Caco-2 (cell line): ENCODE data around the gene SLC4A5. TPM values are rescaled to one million over a fixed set of nuclear protein-coding genes. Genes with fewer than 3 reads are reported as not detected.

Experiments
- BruUV-seq: library from RNA; stranded (reverse); fragments of 400-500 nt; replicated peaks from 2 replicates; lab custom pipeline; 2021; lab: Mats Ljungman, UMichigan
- CTCF ChIA-PET: fragments of 300-600 bp; sonication (Branson Sonifier 250); formaldehyde crosslinking; loops from one replicate; lab custom pipeline; 2022; ENCODE audit warnings: antibody characterized with exemption; lab: Charles Lee
- POLR2A ChIA-PET: fragments of 300-600 bp; sonication (Branson Sonifier 250); formaldehyde crosslinking; loops from one replicate; lab custom pipeline; 2022; ENCODE audit warnings: antibody characterized with exemption; lab: Charles Lee
- DNase-seq, 2 experiments: peaks; one replicate each; pipeline versions ENCODE4 v3.0.0 to v3.0.0-alpha.2; 2020 to 2022
- H3K27me3 ChIP-seq: replicated peaks from 2 replicates; pipeline ENCODE4 v1.6.0; 2011; ENCODE audit warnings: low read length; ENCODE audit not compliant: control insufficient read depth, insufficient read depth
- H3K36me3 ChIP-seq: 2 replicates; pipeline ENCODE4 v1.5.1; 2011; ENCODE audit warnings: low read length; ENCODE audit not compliant: control insufficient read depth, insufficient read depth
- H3K4me1 ChIP-seq: fragments of 250-450 bp; sonication (Bioruptor Pico); 2 replicates; pipeline ENCODE4 v1.5.1; 2020; ENCODE audit warnings: mild to moderate bottlenecking
- H3K4me3 ChIP-seq: 2 replicates; pipeline ENCODE4 v1.5.1; 2011; ENCODE audit warnings: low read depth, mild to moderate bottlenecking, control low read depth, low read length
- H3K9me3 ChIP-seq: fragments of 250-450 bp; sonication (Bioruptor Pico); 2 replicates; pipeline ENCODE4 v1.5.1; 2020; ENCODE audit warnings: mild to moderate bottlenecking, moderate library complexity
- H3K27ac Mint-ChIP-seq: one replicate; pipeline ENCODE4 v1.8.0; 2022; ENCODE audit warnings: mixed read lengths; ENCODE audit not compliant: unreplicated experiment
- H3K27me3 Mint-ChIP-seq: one replicate; pipeline ENCODE4 v1.8.0; 2022; ENCODE audit warnings: mixed read lengths; ENCODE audit not compliant: insufficient read depth, unreplicated experiment
- H3K36me3 Mint-ChIP-seq: one replicate; pipeline ENCODE4 v1.8.0; 2022; ENCODE audit warnings: mild to moderate bottlenecking, mixed read lengths; ENCODE audit not compliant: insufficient read depth, unreplicated experiment
- H3K4me1 Mint-ChIP-seq: one replicate; pipeline ENCODE4 v1.8.0; 2022; ENCODE audit warnings: low read depth, mixed read lengths; ENCODE audit not compliant: unreplicated experiment
- H3K4me3 Mint-ChIP-seq: one replicate; pipeline ENCODE4 v1.8.0; 2022; ENCODE audit warnings: mild to moderate bottlenecking, moderate library complexity, mixed read lengths; ENCODE audit not compliant: unreplicated experiment
- H3K9me3 Mint-ChIP-seq: one replicate; pipeline ENCODE4 v1.8.0; 2022; ENCODE audit warnings: mixed read lengths; ENCODE audit not compliant: unreplicated experiment
- CTCF ChIP-seq, 2 experiments: fragments of 200-600 bp in 1 of 2; IDR thresholded peaks; 1 replicate in 1 of 2; 2 replicates in 1 of 2; pipeline versions ENCODE4 v1.5.1 to v1.8.0; 2011 to 2022; ENCODE audit warnings: antibody characterized with exemption in 1 of 2, control low read depth in 1 of 2, inconsistent platforms in 1 of 2, low read depth in 1 of 2, low read length in 1 of 2, mild to moderate bottlenecking in 1 of 2, moderate library complexity in 1 of 2; ENCODE audit not compliant: insufficient read depth in 1 of 2, severe bottlenecking in 1 of 2, unreplicated experiment in 1 of 2
- intact Hi-C: fragments of 100-400 bp; cut with micrococcal nuclease; formaldehyde crosslinking; loops from one replicate; pipeline ENCODE4 v1.10.0; 2022; ENCODE audit not compliant: unreplicated experiment
- total RNA-seq: library from RNA; stranded (reverse); gene quantifications from 2 replicates; pipeline ENCODE4 v1.2.3, GENCODE V29; 2022

SLC4A5 gene
- total RNA-seq, 1 experiment from 2014 or later: 2.2 TPM

GRCh38 chr2:74366036-74366435 is 22.8 kb upstream of the SLC4A5 start:
- H3K4me1 ChIP-seq: no peaks in the 10 kb centered on the region
- no peak for DNase-seq
- H3K9me3 ChIP-seq: no peaks in the 10 kb centered on the region
- ChIA-PET CTCF (interaction anchor here (0.9 kb wide), 1 partner anchor 31 kb away, joined by 3 read pairs; no protein-coding TSS in a partner anchor), POLR2A (no interaction called here)
- Mint-ChIP-seq H3K27ac (no peak overlapping the region), H3K36me3 (peaks cover 33% of the 10 kb centered on the region), H3K27me3 (no peaks in the 10 kb centered on the region), H3K4me3 (no peak overlapping the region), H3K4me1 (no peaks in the 10 kb centered on the region), H3K9me3 (no peaks in the 10 kb centered on the region)
- no peak for TF ChIP-seq CTCF (IDR thresholded peaks at IDR 0.05; ENCODE audit: insufficient read depth in 1 of 2, low read depth in 1 of 2, low read length in 1 of 2, severe bottlenecking in 1 of 2, unreplicated experiment in 1 of 2)
- BruUV-seq: TSS peak; percentile 51
- H3K4me3 ChIP-seq: no peak overlapping the region
- peaks cover 5% of the 10 kb centered on the region for H3K36me3 ChIP-seq
- intact Hi-C loops: no loop called here
- no peaks in the 10 kb centered on the region for H3K27me3 ChIP-seq

GRCh38 chr2:74364533-74365505 is 21.6 kb upstream of the SLC4A5 start:
- no peak overlapping the region for H3K4me3 ChIP-seq
- H3K4me3 Mint-ChIP-seq: no peak overlapping the region
- no peak for DNase-seq
- no peaks in the 10 kb centered on the region for H3K4me1 ChIP-seq
- no peaks in the 10 kb centered on the region for H3K9me3 ChIP-seq
- peaks cover 5% of the 10 kb centered on the region for H3K36me3 ChIP-seq
- no peaks in the 10 kb centered on the region for H3K9me3 Mint-ChIP-seq
- no peaks in the 10 kb centered on the region for H3K27me3 ChIP-seq
- POLR2A ChIA-PET: no interaction called here
- H3K27me3 Mint-ChIP-seq: no peaks in the 10 kb centered on the region
- H3K4me1 Mint-ChIP-seq: no peaks in the 10 kb centered on the region
- intact Hi-C loops: no loop called here
- BruUV-seq: no TSS peak
- peaks cover 26% of the 10 kb centered on the region for H3K36me3 Mint-ChIP-seq
- CTCF ChIA-PET: no interaction called here
- H3K27ac Mint-ChIP-seq: no peak overlapping the region
- no peak for TF ChIP-seq CTCF (IDR thresholded peaks at IDR 0.05; ENCODE audit: insufficient read depth in 1 of 2, low read depth in 1 of 2, low read length in 1 of 2, severe bottlenecking in 1 of 2, unreplicated experiment in 1 of 2)

- H3K4me1 Mint-ChIP-seq: no peaks in the 10 kb centered on the region
- no peak for TF ChIP-seq CTCF (IDR thresholded peaks at IDR 0.05; ENCODE audit: insufficient read depth in 1 of 2, low read depth in 1 of 2, low read length in 1 of 2, severe bottlenecking in 1 of 2, unreplicated experiment in 1 of 2)
- CTCF ChIA-PET: no interaction called here
- Histone ChIP-seq H3K36me3 (peaks cover 2% of the 10 kb centered on the region; the same call in 1 of the 2 replicates), H3K4me1 (no peaks in the 10 kb centered on the region), H3K27me3 (no peaks in the 10 kb centered on the region), H3K4me3 (no peak overlapping the region), H3K9me3 (no peaks in the 10 kb centered on the region)
- TSS peak; percentile 61 for BruUV-seq
- no peak overlapping the region for H3K4me3 Mint-ChIP-seq
- DNase-seq: no peak
- no peaks in the 10 kb centered on the region for H3K9me3 Mint-ChIP-seq
- peaks cover 18% of the 10 kb centered on the region for H3K36me3 Mint-ChIP-seq
- intact Hi-C loops: no loop called here
- H3K27me3 Mint-ChIP-seq: no peaks in the 10 kb centered on the region
- no peak overlapping the region for H3K27ac Mint-ChIP-seq
- POLR2A ChIA-PET: no interaction called here
These were observed 18.1 kb upstream of the SLC4A5 start for GRCh38 chr2:74361327-74361726.
